ENCODE data around the gene FANCE. TPM values are rescaled to one million over a fixed set of nuclear protein-coding genes. Genes with fewer than 3 reads are reported as not detected.

FANCE gene
- total RNA-seq, 1 experiment from 2014 or later: 4.3 TPM

- POLR2A ChIA-PET: no interaction called here
- no peak overlapping the region for H3K27ac ChIP-seq (ENCODE audit: low read length)
- no peak for DNase-seq (ENCODE audit: low read depth, low spot score)
Observed at GRCh38 chr6:35426074-35426473, 26.1 kb upstream of the FANCE start.

GRCh38 chr6:35427435-35427834 lies 24.7 kb upstream of the FANCE start:
- ATAC-seq: no peak

More at GRCh38 chr6:35426074-35426473, 26.1 kb upstream of the FANCE start:
- intact Hi-C loops (cut with micrococcal nuclease; ENCODE audit: unreplicated experiment): no loop called here
- H3K36me3 ChIP-seq (ENCODE audit: control insufficient read depth, insufficient read depth, low read length): no peaks in the 10 kb centered on the region
- CTCF ChIA-PET: interaction anchor here (0.7 kb wide), 2 partner anchors 332 to 447 kb away, joined by 3 to 4 read pairs; no protein-coding TSS in a partner anchor
- H3K27me3 ChIP-seq (ENCODE audit: control insufficient read depth, insufficient read depth, low read length): no peaks in the 10 kb centered on the region
- no TSS peak for BruUV-seq (replicated peaks)
- in situ Hi-C loops (cut with HindIII; ENCODE audit: low pct_unique_long_range_greater_than_20kb, low sequenced_read_pairs): no loop called here
- peaks cover 13% of the 10 kb centered on the region; the same call in 1 of the 2 replicates for H3K9me3 ChIP-seq (ENCODE audit: control insufficient read depth, insufficient read depth, low read depth, low read length)
- no peak for ATAC-seq
- no peaks in the 10 kb centered on the region; the same call in 1 of the 2 replicates for H3K4me1 ChIP-seq (ENCODE audit: control insufficient read depth, insufficient read depth, low read length)
- TF ChIP-seq TCF7L2 (IDR thresholded peaks at IDR 0.05; ENCODE audit: low read depth, low read length) (no peak), REST (IDR thresholded peaks at IDR 0.05; ENCODE audit: insufficient read depth in 1 of 2, low read depth in 2 of 2, low read length in 1 of 2) (no peak), POLR2AphosphoS5 (IDR thresholded peaks at IDR 0.05; ENCODE audit: low read depth, low read length) (no peak), SIN3A (IDR thresholded peaks at IDR 0.05; ENCODE audit: borderline replicate concordance, insufficient read depth, low read depth, low read length) (no peak), CTCF (IDR thresholded peaks at IDR 0.05) (no peak)
- no peak overlapping the region for H3K4me3 ChIP-seq (ENCODE audit: low read depth in 2 of 2, low read length in 2 of 2)

GRCh38 chr6:35427851-35428321 lies 24.3 kb upstream of the FANCE start:
- peaks cover 13% of the 10 kb centered on the region; the same call in 1 of the 2 replicates for H3K9me3 ChIP-seq (ENCODE audit: control insufficient read depth, insufficient read depth, low read depth, low read length)
- no peaks in the 10 kb centered on the region for H3K27me3 ChIP-seq (ENCODE audit: control insufficient read depth, insufficient read depth, low read length)
- no TSS peak for BruUV-seq (replicated peaks)
- H3K27ac ChIP-seq (ENCODE audit: low read length): no peak overlapping the region
- ATAC-seq: no peak
- TF ChIP-seq TCF7L2 (IDR thresholded peaks at IDR 0.05; ENCODE audit: low read depth, low read length) (no peak), REST (IDR thresholded peaks at IDR 0.05; ENCODE audit: insufficient read depth in 1 of 2, low read depth in 2 of 2, low read length in 1 of 2) (no peak), CTCF (IDR thresholded peaks at IDR 0.05) (no peak), POLR2AphosphoS5 (IDR thresholded peaks at IDR 0.05; ENCODE audit: low read depth, low read length) (no peak), SIN3A (IDR thresholded peaks at IDR 0.05; ENCODE audit: borderline replicate concordance, insufficient read depth, low read depth, low read length) (no peak)
- H3K36me3 ChIP-seq (ENCODE audit: control insufficient read depth, insufficient read depth, low read length): no peaks in the 10 kb centered on the region
- ChIA-PET POLR2A (interaction anchor here (0.6 kb wide), 1 partner anchor 157 kb away, joined by 4 read pairs; no protein-coding TSS in a partner anchor), CTCF (no interaction called here)
- no peaks in the 10 kb centered on the region; the same call in 1 of the 2 replicates for H3K4me1 ChIP-seq (ENCODE audit: control insufficient read depth, insufficient read depth, low read length)
- no peak overlapping the region for H3K4me3 ChIP-seq (ENCODE audit: low read depth in 2 of 2, low read length in 2 of 2)
- intact Hi-C loops (cut with micrococcal nuclease; ENCODE audit: unreplicated experiment) (no loop called here), in situ Hi-C loops (cut with HindIII; ENCODE audit: low pct_unique_long_range_greater_than_20kb, low sequenced_read_pairs) (no loop called here)
- DNase-seq (ENCODE audit: low read depth, low spot score): no peak

More at GRCh38 chr6:35427435-35427834, 24.7 kb upstream of the FANCE start:
- no peaks in the 10 kb centered on the region; the same call in 1 of the 2 replicates for H3K4me1 ChIP-seq (ENCODE audit: control insufficient read depth, insufficient read depth, low read length)
- intact Hi-C loops (cut with micrococcal nuclease; ENCODE audit: unreplicated experiment) (no loop called here), in situ Hi-C loops (cut with HindIII; ENCODE audit: low pct_unique_long_range_greater_than_20kb, low sequenced_read_pairs) (no loop called here)
- no peak overlapping the region for H3K4me3 ChIP-seq (ENCODE audit: low read depth in 2 of 2, low read length in 2 of 2)
- ChIA-PET POLR2A (interaction anchor here (0.6 kb wide), 1 partner anchor 156 kb away, joined by 4 read pairs; no protein-coding TSS in a partner anchor), CTCF (no interaction called here)
- H3K27me3 ChIP-seq (ENCODE audit: control insufficient read depth, insufficient read depth, low read length): no peaks in the 10 kb centered on the region
- no peak for DNase-seq (ENCODE audit: low read depth, low spot score)
- no peak for TF ChIP-seq TCF7L2 (IDR thresholded peaks at IDR 0.05; ENCODE audit: low read depth, low read length)
- H3K36me3 ChIP-seq (ENCODE audit: control insufficient read depth, insufficient read depth, low read length): no peaks in the 10 kb centered on the region
- H3K9me3 ChIP-seq (ENCODE audit: control insufficient read depth, insufficient read depth, low read depth, low read length): peaks cover 13% of the 10 kb centered on the region; the same call in 1 of the 2 replicates
- no TSS peak for BruUV-seq (replicated peaks)
- H3K27ac ChIP-seq (ENCODE audit: low read length): no peak overlapping the region
